ENCODE measurements around the gene GALNS.
"Not testable (repeated sequence)": the region's sequence is repeated elsewhere in the genome, so short reads cannot be mapped to it uniquely, and the experiment has no call there.

GRCh38 chr16:88889702-88890352, 33.1 kb upstream of the GALNS start:
- TF ChIP-seq, protein P1, sequence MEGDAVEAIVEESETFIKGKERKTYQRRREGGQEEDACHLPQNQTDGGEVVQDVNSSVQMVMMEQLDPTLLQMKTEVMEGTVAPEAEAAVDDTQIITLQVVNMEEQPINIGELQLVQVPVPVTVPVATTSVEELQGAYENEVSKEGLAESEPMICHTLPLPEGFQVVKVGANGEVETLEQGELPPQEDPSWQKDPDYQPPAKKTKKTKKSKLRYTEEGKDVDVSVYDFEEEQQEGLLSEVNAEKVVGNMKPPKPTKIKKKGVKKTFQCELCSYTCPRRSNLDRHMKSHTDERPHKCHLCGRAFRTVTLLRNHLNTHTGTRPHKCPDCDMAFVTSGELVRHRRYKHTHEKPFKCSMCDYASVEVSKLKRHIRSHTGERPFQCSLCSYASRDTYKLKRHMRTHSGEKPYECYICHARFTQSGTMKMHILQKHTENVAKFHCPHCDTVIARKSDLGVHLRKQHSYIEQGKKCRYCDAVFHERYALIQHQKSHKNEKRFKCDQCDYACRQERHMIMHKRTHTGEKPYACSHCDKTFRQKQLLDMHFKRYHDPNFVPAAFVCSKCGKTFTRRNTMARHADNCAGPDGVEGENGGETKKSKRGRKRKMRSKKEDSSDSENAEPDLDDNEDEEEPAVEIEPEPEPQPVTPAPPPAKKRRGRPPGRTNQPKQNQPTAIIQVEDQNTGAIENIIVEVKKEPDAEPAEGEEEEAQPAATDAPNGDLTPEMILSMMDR (IDR thresholded peaks at IDR 0.05): not testable (repeated sequence)
- not testable (repeated sequence) for TF ChIP-seq POLR2A (IDR thresholded peaks at IDR 0.05)

All from heart left ventricle (tissue), 13 donors.